Trophoblast cell (in vitro differentiated cells and primary cell): ENCODE data around the gene ZBED4.

ENCODE experiments used
- DNase-seq, 2 donors: peaks; one replicate each; pipeline ENCODE4 v3.0.0-alpha.2; 2016
- H2AFZ ChIP-seq: 2 replicates; pipeline ENCODE4 v1.6.1; 2013; ENCODE audit warnings: low read length, moderate library complexity, mild to moderate bottlenecking; ENCODE audit not compliant: insufficient read depth, poor library complexity
- H2AK5ac ChIP-seq: 2 replicates; pipeline ENCODE4 v1.6.1; 2013; ENCODE audit warnings: mild to moderate bottlenecking, low read length
- H2BK120ac ChIP-seq: 2 replicates; pipeline ENCODE4 v1.6.1; 2013; ENCODE audit warnings: low read length, mild to moderate bottlenecking, moderate library complexity; ENCODE audit not compliant: insufficient read depth, poor library complexity
- H2BK12ac ChIP-seq: 2 replicates; pipeline ENCODE4 v1.6.1; 2013; ENCODE audit warnings: mild to moderate bottlenecking, low read length, moderate library complexity
- H2BK5ac ChIP-seq: 2 replicates; pipeline ENCODE4 v1.6.1; 2013; ENCODE audit warnings: low read length, low read depth, moderate library complexity, mild to moderate bottlenecking; ENCODE audit not compliant: poor library complexity
- H3K14ac ChIP-seq: 2 replicates; pipeline ENCODE4 v1.6.1; 2013; ENCODE audit warnings: mild to moderate bottlenecking, low read length
- H3K18ac ChIP-seq: 2 replicates; pipeline ENCODE4 v1.6.1; 2013; ENCODE audit warnings: mild to moderate bottlenecking, low read length
- H3K23ac ChIP-seq: 2 replicates; pipeline ENCODE4 v1.6.1; 2013; ENCODE audit warnings: low read length
- H3K27ac ChIP-seq: 2 replicates; pipeline ENCODE4 v1.5.1; 2013; ENCODE audit warnings: low read depth, mild to moderate bottlenecking, inconsistent platforms, low read length, moderate library complexity
- H3K27me3 ChIP-seq: 2 replicates; pipeline ENCODE4 v1.6.1; 2013; ENCODE audit warnings: inconsistent platforms, mild to moderate bottlenecking, low read length, moderate library complexity; ENCODE audit not compliant: insufficient read depth
- H3K36me3 ChIP-seq, 2 experiments: 1 replicate in 1 of 2; 2 replicates in 1 of 2; pipeline ENCODE4 v1.6.1; 2013; ENCODE audit warnings: low read length in 2 of 2, mild to moderate bottlenecking in 2 of 2, moderate library complexity in 1 of 2; ENCODE audit not compliant: insufficient read depth in 2 of 2, control insufficient read depth in 1 of 2
- H3K4ac ChIP-seq: 2 replicates; pipeline ENCODE4 v1.6.1; 2013; ENCODE audit warnings: low read depth, mild to moderate bottlenecking, low read length, moderate library complexity
- H3K4me1 ChIP-seq, 2 experiments: 1 replicate in 1 of 2; 2 replicates in 1 of 2; pipeline ENCODE4 v1.6.1; 2013; ENCODE audit warnings: low read length in 2 of 2, mild to moderate bottlenecking in 2 of 2, moderate library complexity in 1 of 2; ENCODE audit not compliant: insufficient read depth in 2 of 2, control insufficient read depth in 1 of 2
- H3K4me2 ChIP-seq: 2 replicates; pipeline ENCODE4 v1.6.1; 2013; ENCODE audit warnings: inconsistent platforms, mild to moderate bottlenecking, low read length, moderate library complexity
- H3K4me3 ChIP-seq: 2 replicates; pipeline ENCODE4 v1.5.1; 2013; ENCODE audit warnings: mild to moderate bottlenecking, low read depth, low read length, inconsistent platforms
- H3K79me1 ChIP-seq: one replicate; pipeline ENCODE4 v1.6.1; 2013; ENCODE audit warnings: low read length
- H3K79me2 ChIP-seq: 2 replicates; pipeline ENCODE4 v1.6.1; 2013; ENCODE audit warnings: low read length, mild to moderate bottlenecking; ENCODE audit not compliant: control insufficient read depth, insufficient read depth, poor library complexity
- H3K9ac ChIP-seq: 2 replicates; pipeline ENCODE4 v1.6.1; 2013; ENCODE audit warnings: mild to moderate bottlenecking, low read length
- H3K9me3 ChIP-seq: 2 replicates; pipeline ENCODE4 v1.6.1; 2013; ENCODE audit warnings: low read depth, mild to moderate bottlenecking, control low read depth, inconsistent platforms, low read length; ENCODE audit not compliant: insufficient read depth
- H4K12ac ChIP-seq: 2 replicates; pipeline ENCODE4 v1.6.1; 2013; ENCODE audit warnings: low read depth, mild to moderate bottlenecking, low read length, moderate library complexity
- H4K8ac ChIP-seq: 2 replicates; pipeline ENCODE4 v1.6.1; 2013; ENCODE audit warnings: low read depth, mild to moderate bottlenecking, low read length, moderate library complexity
- H4K91ac ChIP-seq: one replicate; pipeline ENCODE4 v1.6.1; 2013; ENCODE audit warnings: low read depth, mild to moderate bottlenecking, low read length, moderate library complexity
- WGBS: extraction: QIAGEN DNeasy Blood & Tissue Kit; methylation state at CpG from one replicate; pipeline ENCODE4 v1.1.7; 2013; ENCODE audit warnings: missing lambda C conversion rate; ENCODE audit not compliant: insufficient read length, insufficient coverage; ENCODE audit errors: extremely low coverage; 5-methylcytosine and 5-hydroxymethylcytosine counted together

Gene ZBED4

GRCh38 chr22:49879871-49880270 is 26.2 kb downstream of the ZBED4 start:
- Histone ChIP-seq H3K9ac (no peak overlapping the region), H3K27me3 (no peaks in the 10 kb centered on the region), H3K79me2 (peaks cover 4% of the 10 kb centered on the region), H4K91ac (no peak overlapping the region), H2BK5ac (no peak overlapping the region), H3K23ac (no peak overlapping the region), H2BK120ac (no peak overlapping the region), H3K4ac (no peak overlapping the region), H3K79me1 (no peaks in the 10 kb centered on the region), H2BK12ac (no peak overlapping the region), H3K4me1 (peaks cover 4 to 5% of the 10 kb centered on the region in 2 experiments), H3K9me3 (peaks cover 7% of the 10 kb centered on the region), H2AK5ac (no peak overlapping the region), H3K18ac (peak overlapping the region; percentile 81), H2AFZ (no peak overlapping the region), H4K8ac (no peak overlapping the region), H4K12ac (peak overlapping the region; percentile 36), H3K14ac (no peak overlapping the region), H3K36me3 (peaks cover 19 to 21% of the 10 kb centered on the region in 2 experiments), H3K4me2 (no peak overlapping the region), H3K27ac (no peak overlapping the region), H3K4me3 (no peak overlapping the region)
- no peak for DNase-seq
- no CpG with 5 or more reads among the region's 9 CpGs for WGBS

GRCh38 chr22:49880281-49880680 is 26.6 kb downstream of the ZBED4 start:
- Histone ChIP-seq H4K12ac (peak overlapping the region; percentile 36), H3K79me2 (peaks cover 4% of the 10 kb centered on the region), H3K4ac (no peak overlapping the region), H3K4me1 (peaks cover 4 to 5% of the 10 kb centered on the region in 2 experiments), H3K27me3 (no peaks in the 10 kb centered on the region), H3K27ac (peak overlapping the region; percentile 52), H3K36me3 (peaks cover 22 to 25% of the 10 kb centered on the region in 2 experiments), H3K18ac (peak overlapping the region; percentile 81), H4K8ac (no peak overlapping the region), H3K4me3 (no peak overlapping the region), H3K79me1 (no peaks in the 10 kb centered on the region), H2AK5ac (no peak overlapping the region), H2BK5ac (peak overlapping the region; percentile 29), H2BK12ac (no peak overlapping the region), H3K4me2 (no peak overlapping the region), H2AFZ (no peak overlapping the region), H4K91ac (peak overlapping the region; percentile 35), H3K14ac (no peak overlapping the region), H3K23ac (no peak overlapping the region), H3K9ac (no peak overlapping the region), H3K9me3 (peaks cover 7% of the 10 kb centered on the region), H2BK120ac (no peak overlapping the region)
- no peak for DNase-seq
- WGBS, result no CpG with 5 or more reads among the region's 20 CpGs

GRCh38 chr22:49881856-49882255 is 28.2 kb downstream of the ZBED4 start:
- no peak overlapping the region for H4K12ac ChIP-seq
- no peak for DNase-seq
- no peak overlapping the region for H3K18ac ChIP-seq
- WGBS, result no CpG with 5 or more reads among the region's 2 CpGs
- H4K91ac ChIP-seq, result no peak overlapping the region
- H3K4me1 ChIP-seq, result peaks cover 4 to 5% of the 10 kb centered on the region in 2 experiments
- peaks cover 10% of the 10 kb centered on the region for H3K9me3 ChIP-seq
- no peak overlapping the region for H3K14ac ChIP-seq
- H2BK120ac ChIP-seq, result no peak overlapping the region
- no peak overlapping the region for H4K8ac ChIP-seq
- no peak overlapping the region for H2AFZ ChIP-seq
- peaks cover 4% of the 10 kb centered on the region for H3K79me2 ChIP-seq
- no peak overlapping the region for H3K9ac ChIP-seq
- H3K27ac ChIP-seq, result no peak overlapping the region
- no peak overlapping the region for H2AK5ac ChIP-seq
- no peak overlapping the region for H3K23ac ChIP-seq
- no peak overlapping the region for H2BK12ac ChIP-seq
- no peak overlapping the region for H3K4me2 ChIP-seq
- H2BK5ac ChIP-seq, result no peak overlapping the region
- H3K4me3 ChIP-seq, result no peak overlapping the region
- H3K36me3 ChIP-seq, result peaks cover 35 to 39% of the 10 kb centered on the region in 2 experiments
- no peaks in the 10 kb centered on the region for H3K27me3 ChIP-seq
- no peaks in the 10 kb centered on the region for H3K79me1 ChIP-seq
- no peak overlapping the region for H3K4ac ChIP-seq

GRCh38 chr22:49882519-49883293 is 29.1 kb downstream of the ZBED4 start:
- no peak overlapping the region for H2AK5ac ChIP-seq
- peaks cover 4 to 5% of the 10 kb centered on the region in 2 experiments for H3K4me1 ChIP-seq
- H3K9ac ChIP-seq, result no peak overlapping the region
- no peak overlapping the region for H4K91ac ChIP-seq
- H3K18ac ChIP-seq, result no peak overlapping the region
- peaks cover 37 to 44% of the 10 kb centered on the region in 2 experiments for H3K36me3 ChIP-seq
- H3K14ac ChIP-seq, result no peak overlapping the region
- no peak overlapping the region for H3K27ac ChIP-seq
- no peak for DNase-seq
- no peak overlapping the region for H3K4ac ChIP-seq
- no peak overlapping the region for H3K4me2 ChIP-seq
- peaks cover 4% of the 10 kb centered on the region for H3K79me2 ChIP-seq
- no peak overlapping the region for H4K12ac ChIP-seq
- H2BK5ac ChIP-seq, result no peak overlapping the region
- no peak overlapping the region for H4K8ac ChIP-seq
- H3K23ac ChIP-seq, result no peak overlapping the region
- no peaks in the 10 kb centered on the region for H3K27me3 ChIP-seq
- H2BK120ac ChIP-seq, result no peak overlapping the region
- no CpG with 5 or more reads among the region's 21 CpGs for WGBS
- no peak overlapping the region for H2AFZ ChIP-seq
- peaks cover 9% of the 10 kb centered on the region for H3K9me3 ChIP-seq
- no peak overlapping the region for H2BK12ac ChIP-seq
- no peak overlapping the region for H3K4me3 ChIP-seq
- H3K79me1 ChIP-seq, result no peaks in the 10 kb centered on the region
